ENCODE data around the gene C19orf81.

DNA sequence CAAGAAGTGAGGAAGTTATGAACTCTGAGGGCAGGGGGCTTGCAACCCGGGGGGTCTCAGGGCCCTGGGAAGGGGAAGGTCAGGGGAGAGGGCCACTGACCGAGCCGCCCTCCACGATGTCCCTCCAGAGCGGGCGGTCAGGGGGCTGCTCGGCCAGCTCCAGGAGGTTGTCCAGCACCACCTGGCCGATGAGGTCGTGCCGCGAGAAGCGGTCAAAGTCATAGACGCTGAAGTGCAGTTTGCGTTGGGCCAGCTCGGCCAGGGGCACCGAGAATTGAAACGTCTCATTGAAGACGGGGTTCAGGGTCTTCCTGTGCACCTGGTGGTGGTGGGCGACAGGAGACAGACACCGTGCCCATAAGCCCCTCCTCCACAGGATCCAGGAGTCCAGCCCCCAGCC lies 20.1 kb upstream of the C19orf81 start:
- TF ChIP-seq, protein P1, sequence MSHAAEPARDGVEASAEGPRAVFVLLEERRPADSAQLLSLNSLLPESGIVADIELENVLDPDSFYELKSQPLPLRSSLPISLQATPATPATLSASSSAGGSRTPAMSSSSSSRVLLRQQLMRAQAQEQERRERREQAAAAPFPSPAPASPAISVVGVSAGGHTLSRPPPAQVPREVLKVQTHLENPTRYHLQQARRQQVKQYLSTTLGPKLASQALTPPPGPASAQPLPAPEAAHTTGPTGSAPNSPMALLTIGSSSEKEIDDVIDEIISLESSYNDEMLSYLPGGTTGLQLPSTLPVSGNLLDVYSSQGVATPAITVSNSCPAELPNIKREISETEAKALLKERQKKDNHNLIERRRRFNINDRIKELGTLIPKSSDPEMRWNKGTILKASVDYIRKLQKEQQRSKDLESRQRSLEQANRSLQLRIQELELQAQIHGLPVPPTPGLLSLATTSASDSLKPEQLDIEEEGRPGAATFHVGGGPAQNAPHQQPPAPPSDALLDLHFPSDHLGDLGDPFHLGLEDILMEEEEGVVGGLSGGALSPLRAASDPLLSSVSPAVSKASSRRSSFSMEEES (CRISPR knock-in tag; IDR thresholded peaks at IDR 0.05) = no peak
- TF ChIP-seq ZNF124 (CRISPR knock-in tag; IDR thresholded peaks at IDR 0.05) (no peak), KLF15 (CRISPR knock-in tag; IDR thresholded peaks at IDR 0.05; ENCODE audit: borderline replicate concordance) (no peak), ZNF574 (CRISPR knock-in tag; IDR thresholded peaks at IDR 0.05) (no peak), NR2C2 (CRISPR knock-in tag; IDR thresholded peaks at IDR 0.05; ENCODE audit: borderline replicate concordance) (no peak), TCF7L2 (IDR thresholded peaks at IDR 0.05; ENCODE audit: low read depth, low read length) (no peak), RAD21 (CRISPR knock-in tag; IDR thresholded peaks at IDR 0.05) (no peak), SP1 (IDR thresholded peaks at IDR 0.05) (no peak), SP1 (CRISPR knock-in tag; IDR thresholded peaks at IDR 0.05) (no peak), JUND (CRISPR knock-in tag; IDR thresholded peaks at IDR 0.05) (no peak)
- TF ChIP-seq, protein P2, sequence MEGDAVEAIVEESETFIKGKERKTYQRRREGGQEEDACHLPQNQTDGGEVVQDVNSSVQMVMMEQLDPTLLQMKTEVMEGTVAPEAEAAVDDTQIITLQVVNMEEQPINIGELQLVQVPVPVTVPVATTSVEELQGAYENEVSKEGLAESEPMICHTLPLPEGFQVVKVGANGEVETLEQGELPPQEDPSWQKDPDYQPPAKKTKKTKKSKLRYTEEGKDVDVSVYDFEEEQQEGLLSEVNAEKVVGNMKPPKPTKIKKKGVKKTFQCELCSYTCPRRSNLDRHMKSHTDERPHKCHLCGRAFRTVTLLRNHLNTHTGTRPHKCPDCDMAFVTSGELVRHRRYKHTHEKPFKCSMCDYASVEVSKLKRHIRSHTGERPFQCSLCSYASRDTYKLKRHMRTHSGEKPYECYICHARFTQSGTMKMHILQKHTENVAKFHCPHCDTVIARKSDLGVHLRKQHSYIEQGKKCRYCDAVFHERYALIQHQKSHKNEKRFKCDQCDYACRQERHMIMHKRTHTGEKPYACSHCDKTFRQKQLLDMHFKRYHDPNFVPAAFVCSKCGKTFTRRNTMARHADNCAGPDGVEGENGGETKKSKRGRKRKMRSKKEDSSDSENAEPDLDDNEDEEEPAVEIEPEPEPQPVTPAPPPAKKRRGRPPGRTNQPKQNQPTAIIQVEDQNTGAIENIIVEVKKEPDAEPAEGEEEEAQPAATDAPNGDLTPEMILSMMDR (CRISPR knock-in tag; IDR thresholded peaks at IDR 0.05) = no peak
- TF ChIP-seq, protein P3, sequence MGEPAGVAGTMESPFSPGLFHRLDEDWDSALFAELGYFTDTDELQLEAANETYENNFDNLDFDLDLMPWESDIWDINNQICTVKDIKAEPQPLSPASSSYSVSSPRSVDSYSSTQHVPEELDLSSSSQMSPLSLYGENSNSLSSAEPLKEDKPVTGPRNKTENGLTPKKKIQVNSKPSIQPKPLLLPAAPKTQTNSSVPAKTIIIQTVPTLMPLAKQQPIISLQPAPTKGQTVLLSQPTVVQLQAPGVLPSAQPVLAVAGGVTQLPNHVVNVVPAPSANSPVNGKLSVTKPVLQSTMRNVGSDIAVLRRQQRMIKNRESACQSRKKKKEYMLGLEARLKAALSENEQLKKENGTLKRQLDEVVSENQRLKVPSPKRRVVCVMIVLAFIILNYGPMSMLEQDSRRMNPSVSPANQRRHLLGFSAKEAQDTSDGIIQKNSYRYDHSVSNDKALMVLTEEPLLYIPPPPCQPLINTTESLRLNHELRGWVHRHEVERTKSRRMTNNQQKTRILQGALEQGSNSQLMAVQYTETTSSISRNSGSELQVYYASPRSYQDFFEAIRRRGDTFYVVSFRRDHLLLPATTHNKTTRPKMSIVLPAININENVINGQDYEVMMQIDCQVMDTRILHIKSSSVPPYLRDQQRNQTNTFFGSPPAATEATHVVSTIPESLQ (CRISPR knock-in tag; conservative IDR thresholded peaks at IDR 0.05) = no peak
- TF ChIP-seq, protein P4, sequence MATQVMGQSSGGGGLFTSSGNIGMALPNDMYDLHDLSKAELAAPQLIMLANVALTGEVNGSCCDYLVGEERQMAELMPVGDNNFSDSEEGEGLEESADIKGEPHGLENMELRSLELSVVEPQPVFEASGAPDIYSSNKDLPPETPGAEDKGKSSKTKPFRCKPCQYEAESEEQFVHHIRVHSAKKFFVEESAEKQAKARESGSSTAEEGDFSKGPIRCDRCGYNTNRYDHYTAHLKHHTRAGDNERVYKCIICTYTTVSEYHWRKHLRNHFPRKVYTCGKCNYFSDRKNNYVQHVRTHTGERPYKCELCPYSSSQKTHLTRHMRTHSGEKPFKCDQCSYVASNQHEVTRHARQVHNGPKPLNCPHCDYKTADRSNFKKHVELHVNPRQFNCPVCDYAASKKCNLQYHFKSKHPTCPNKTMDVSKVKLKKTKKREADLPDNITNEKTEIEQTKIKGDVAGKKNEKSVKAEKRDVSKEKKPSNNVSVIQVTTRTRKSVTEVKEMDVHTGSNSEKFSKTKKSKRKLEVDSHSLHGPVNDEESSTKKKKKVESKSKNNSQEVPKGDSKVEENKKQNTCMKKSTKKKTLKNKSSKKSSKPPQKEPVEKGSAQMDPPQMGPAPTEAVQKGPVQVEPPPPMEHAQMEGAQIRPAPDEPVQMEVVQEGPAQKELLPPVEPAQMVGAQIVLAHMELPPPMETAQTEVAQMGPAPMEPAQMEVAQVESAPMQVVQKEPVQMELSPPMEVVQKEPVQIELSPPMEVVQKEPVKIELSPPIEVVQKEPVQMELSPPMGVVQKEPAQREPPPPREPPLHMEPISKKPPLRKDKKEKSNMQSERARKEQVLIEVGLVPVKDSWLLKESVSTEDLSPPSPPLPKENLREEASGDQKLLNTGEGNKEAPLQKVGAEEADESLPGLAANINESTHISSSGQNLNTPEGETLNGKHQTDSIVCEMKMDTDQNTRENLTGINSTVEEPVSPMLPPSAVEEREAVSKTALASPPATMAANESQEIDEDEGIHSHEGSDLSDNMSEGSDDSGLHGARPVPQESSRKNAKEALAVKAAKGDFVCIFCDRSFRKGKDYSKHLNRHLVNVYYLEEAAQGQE (IDR thresholded peaks at IDR 0.05; ENCODE audit: borderline replicate concordance in 1 of 2, low read depth in 1 of 2, low read length in 2 of 2) = no peak

Measured in HepG2 (cell line).